B cell (primary cell): Measurements from ENCODE around the gene CCT6B. TPM values are rescaled to one million over a fixed set of nuclear protein-coding genes. Genes with fewer than 3 reads are reported as not detected.
"Not testable (repeated sequence)": the region's sequence is repeated elsewhere in the genome, so short reads cannot be mapped to it uniquely, and the experiment has no call there.

Experiments
- ATAC-seq: fragments of 200-7000 bp; cut with Tn5 transposase; one replicate; pipeline ENCODE4 v1.10.0; 2021; ENCODE audit warnings: low read depth, mild to moderate bottlenecking, moderate number of reproducible peaks, moderate library complexity
- CTCF ChIA-PET: fragments of 350-600 bp; sonication (Branson Sonifier 250); formaldehyde crosslinking; loops from one replicate; lab custom pipeline; 2021; ENCODE audit warnings: antibody characterized with exemption, inconsistent platforms; lab: Charles Lee
- POLR2A ChIA-PET: fragments of 350-600 bp; sonication (Branson Sonifier 250); formaldehyde crosslinking; loops from one replicate; lab custom pipeline; 2021; ENCODE audit warnings: antibody characterized with exemption; lab: Charles Lee
- DNase-seq: peaks from one replicate; pipeline ENCODE4 v3.0.0; 2013
- H2AFZ ChIP-seq: 2 replicates; pipeline ENCODE4 v1.6.1; 2012; ENCODE audit warnings: mild to moderate bottlenecking, low read depth, low read length; ENCODE audit not compliant: insufficient read depth, poor library complexity, severe bottlenecking
- H3K27ac ChIP-seq, 2 donors: 1 replicate in 1 of 2; 2 replicates in 1 of 2; pipeline ENCODE4 v1.5.1; 2012 to 2013; ENCODE audit warnings: low read length in 2 of 2, mild to moderate bottlenecking in 2 of 2, moderate library complexity in 1 of 2
- H3K27me3 ChIP-seq, 4 experiments: fragments of 200-600 bp in 1 of 4; sonication (generic) in 1 of 4; replicated peaks in 1 of 4; 1 replicate in 2 of 4; 2 replicates in 2 of 4; pipeline versions ENCODE4 v1.6.1 to v1.7.0; 2013 to 2016; ENCODE audit warnings: low read length in 3 of 4, mild to moderate bottlenecking in 2 of 4, mixed read lengths in 1 of 4, moderate library complexity in 1 of 4; ENCODE audit not compliant: insufficient read depth in 4 of 4, control insufficient read depth in 3 of 4; ENCODE audit errors: control extremely low read depth in 1 of 4
- H3K36me3 ChIP-seq, 2 experiments: replicated peaks in 1 of 2; 1 replicate in 1 of 2; 2 replicates in 1 of 2; pipeline versions ENCODE4 v1.6.1 to v1.7.1; 2013; ENCODE audit warnings: low read length in 1 of 2; ENCODE audit not compliant: insufficient read depth in 2 of 2, control insufficient read depth in 1 of 2; ENCODE audit errors: control extremely low read depth in 1 of 2, extremely low read depth in 1 of 2
- H3K4me1 ChIP-seq, 2 donors: fragments of 200-600 bp in 1 of 2; sonication (generic) in 1 of 2; 1 replicate in 1 of 2; 2 replicates in 1 of 2; pipeline versions ENCODE4 v1.5.1 to v1.6.1; 2013 to 2017; ENCODE audit warnings: low read length in 2 of 2; ENCODE audit not compliant: control insufficient read depth in 2 of 2, insufficient read depth in 2 of 2
- H3K4me2 ChIP-seq: replicated peaks from 2 replicates; pipeline ENCODE3; 2012; ENCODE audit warnings: mild to moderate bottlenecking, low read depth, low read length; ENCODE audit not compliant: poor library complexity, severe bottlenecking
- H3K4me3 ChIP-seq, 5 experiments: fragments of 200-600 bp in 1 of 5; sonication (generic) in 1 of 5; 1 replicate in 3 of 5; 2 replicates in 2 of 5; pipeline versions ENCODE4 v1.5.1 to v1.7.0; 2011 to 2016; ENCODE audit warnings: low read length in 4 of 5, mild to moderate bottlenecking in 4 of 5, low read depth in 2 of 5, control low read depth in 1 of 5, moderate library complexity in 1 of 5; ENCODE audit not compliant: insufficient read depth in 1 of 5; ENCODE audit errors: control extremely low read depth in 1 of 5, extremely low read depth in 1 of 5
- H3K79me2 ChIP-seq: fragments of 200-600 bp; sonication (generic); one replicate; pipeline ENCODE4 v1.6.0; 2016; ENCODE audit warnings: low read length; ENCODE audit not compliant: control insufficient read depth, insufficient read depth
- H3K9ac ChIP-seq: fragments of 200-600 bp; sonication (generic); 2 replicates; pipeline ENCODE4 v1.6.1; 2017; ENCODE audit warnings: mild to moderate bottlenecking, low read length, moderate library complexity
- H3K9me3 ChIP-seq, 3 donors: one replicate each; pipeline versions ENCODE4 v1.6.1 to v1.7.1; 2013; ENCODE audit warnings: low read length in 2 of 3; ENCODE audit not compliant: control insufficient read depth in 2 of 3, insufficient read depth in 1 of 3; ENCODE audit errors: control extremely low read depth in 1 of 3
- H4K20me1 ChIP-seq: 2 replicates; pipeline ENCODE4 v1.6.0; 2012; ENCODE audit warnings: mild to moderate bottlenecking, low read length; ENCODE audit not compliant: insufficient read depth, control insufficient read depth, poor library complexity, severe bottlenecking
- H3K27ac Mint-ChIP-seq: one replicate; pipeline ENCODE4 v1.8.0; 2021; ENCODE audit warnings: mixed read lengths
- H3K27me3 Mint-ChIP-seq: one replicate; pipeline ENCODE4 v1.8.0; 2021; ENCODE audit warnings: mixed read lengths
- H3K4me1 Mint-ChIP-seq: one replicate; pipeline ENCODE4 v1.8.0; 2021; ENCODE audit warnings: mixed read lengths
- H3K4me3 Mint-ChIP-seq: one replicate; pipeline ENCODE4 v1.8.0; 2021; ENCODE audit warnings: mixed read lengths
- H3K9me3 Mint-ChIP-seq: one replicate; pipeline ENCODE4 v1.8.0; 2022; ENCODE audit warnings: mixed read lengths; ENCODE audit not compliant: insufficient read depth
- EZH2 ChIP-seq: IDR thresholded peaks from 2 replicates; pipeline ENCODE4 v1.6.1; 2012; ENCODE audit warnings: borderline replicate concordance, low read depth, mild to moderate bottlenecking, moderate library complexity, low read length; ENCODE audit not compliant: insufficient read depth, poor library complexity, severe bottlenecking
- WGBS: methylation state at CpG from one replicate; pipeline ENCODE4 v1.1.5; 2013; ENCODE audit warnings: missing lambda C conversion rate; ENCODE audit not compliant: insufficient coverage; 5-methylcytosine and 5-hydroxymethylcytosine counted together
- intact Hi-C: fragments of 100-400 bp; cut with micrococcal nuclease; formaldehyde crosslinking; loops from one replicate; pipeline ENCODE4 v1.10.0; 2022
- polyA plus RNA-seq: library from polyadenylated mRNA; depleted of rRNA; stranded (reverse); fragments of >200 nt; gene quantifications from 2 replicates; pipeline ENCODE4 v1.2.3, GENCODE V29; 2012
- total RNA-seq, 2 donors: library from RNA; stranded (reverse); fragments of 120-200 nt in 1 of 2; gene quantifications; 1 replicate in 1 of 2; 2 replicates in 1 of 2; pipeline versions ENCODE4 v1.2.3 to v1.2.4, GENCODE V29; 2013 to 2022
- TF ChIP-seq, protein P1 (sequence below): fragments of 200-600 bp; IDR thresholded peaks from one replicate; pipeline ENCODE4 v1.8.0; 2022; ENCODE audit warnings: antibody characterized with exemption, mild to moderate bottlenecking

The CCT6B gene
- total and polyA plus RNA-seq, 2 donors (not counting 1 experiment from before 2014, with no cell fraction given) = 0.82 to 2.6 TPM

- H3K27me3 ChIP-seq = no peaks in the 10 kb centered on the region
- no peaks in the 10 kb centered on the region for H4K20me1 ChIP-seq
- no peak overlapping the region for H3K4me3 ChIP-seq
- no peaks in the 10 kb centered on the region for H3K9me3 ChIP-seq
- intact Hi-C loops = no loop called here
- H3K9ac ChIP-seq = no peak overlapping the region
- Mint-ChIP-seq H3K4me3 (no peak overlapping the region), H3K27me3 (no peaks in the 10 kb centered on the region), H3K9me3 (no peaks in the 10 kb centered on the region), H3K4me1 (peaks cover 3% of the 10 kb centered on the region), H3K27ac (no peak overlapping the region)
- WGBS = 96% methylated on average over 13 of the region's 15 CpGs
- ATAC-seq (no peak), DNase-seq (no peak)
- POLR2A ChIA-PET = no interaction called here
- TF ChIP-seq, protein P1, sequence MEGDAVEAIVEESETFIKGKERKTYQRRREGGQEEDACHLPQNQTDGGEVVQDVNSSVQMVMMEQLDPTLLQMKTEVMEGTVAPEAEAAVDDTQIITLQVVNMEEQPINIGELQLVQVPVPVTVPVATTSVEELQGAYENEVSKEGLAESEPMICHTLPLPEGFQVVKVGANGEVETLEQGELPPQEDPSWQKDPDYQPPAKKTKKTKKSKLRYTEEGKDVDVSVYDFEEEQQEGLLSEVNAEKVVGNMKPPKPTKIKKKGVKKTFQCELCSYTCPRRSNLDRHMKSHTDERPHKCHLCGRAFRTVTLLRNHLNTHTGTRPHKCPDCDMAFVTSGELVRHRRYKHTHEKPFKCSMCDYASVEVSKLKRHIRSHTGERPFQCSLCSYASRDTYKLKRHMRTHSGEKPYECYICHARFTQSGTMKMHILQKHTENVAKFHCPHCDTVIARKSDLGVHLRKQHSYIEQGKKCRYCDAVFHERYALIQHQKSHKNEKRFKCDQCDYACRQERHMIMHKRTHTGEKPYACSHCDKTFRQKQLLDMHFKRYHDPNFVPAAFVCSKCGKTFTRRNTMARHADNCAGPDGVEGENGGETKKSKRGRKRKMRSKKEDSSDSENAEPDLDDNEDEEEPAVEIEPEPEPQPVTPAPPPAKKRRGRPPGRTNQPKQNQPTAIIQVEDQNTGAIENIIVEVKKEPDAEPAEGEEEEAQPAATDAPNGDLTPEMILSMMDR = no peak
- TF ChIP-seq EZH2 = no peak
- no peak overlapping the region for H2AFZ ChIP-seq
- H3K27ac ChIP-seq = no peak overlapping the region
- H3K4me2 ChIP-seq = no peak overlapping the region
- H3K36me3 ChIP-seq = peaks cover 0 to 21% of the 10 kb centered on the region in 2 experiments
- CTCF ChIA-PET = interaction anchor here (5.2 to 6.9 kb wide), 2 partner anchors 88 to 118 kb away, joined by 54 to 70 read pairs; partner anchors contain the start of genes FNDC8 and RAD51D
- no peaks in the 10 kb centered on the region for H3K4me1 ChIP-seq
- H3K79me2 ChIP-seq = no peaks in the 10 kb centered on the region
Measured at GRCh38 chr17:35002876-35003551, 41.8 kb upstream of the CCT6B start.

GRCh38 chr17:35001549-35001948 is 40.3 kb upstream of the CCT6B start:
- Mint-ChIP-seq H3K9me3 (no peaks in the 10 kb centered on the region), H3K27me3 (no peaks in the 10 kb centered on the region), H3K4me3 (no peak overlapping the region), H3K27ac (no peak overlapping the region), H3K4me1 (peaks cover 3% of the 10 kb centered on the region)
- Histone ChIP-seq H3K4me3 (no peak overlapping the region), H3K9ac (no peak overlapping the region), H3K27ac (no peak overlapping the region), H3K36me3 (peaks cover 0 to 21% of the 10 kb centered on the region in 2 experiments), H3K79me2 (no peaks in the 10 kb centered on the region), H3K9me3 (no peaks in the 10 kb centered on the region), H3K27me3 (no peaks in the 10 kb centered on the region), H3K4me1 (no peaks in the 10 kb centered on the region), H4K20me1 (no peaks in the 10 kb centered on the region), H2AFZ (no peak overlapping the region), H3K4me2 (no peak overlapping the region)
- ATAC-seq = no peak
- POLR2A ChIA-PET = no interaction called here
- WGBS = 100% methylated on average over 1 of the region's 2 CpGs
- intact Hi-C loops = no loop called here
- DNase-seq = no peak
- TF ChIP-seq, protein P1 = no peak
- TF ChIP-seq EZH2 = no peak
- CTCF ChIA-PET = interaction anchor here (0.9 to 6.9 kb wide), 4 partner anchors 64 to 119 kb away, joined by 3 to 70 read pairs (median 29); partner anchors contain the start of genes FNDC8 and RAD51D

DNA sequence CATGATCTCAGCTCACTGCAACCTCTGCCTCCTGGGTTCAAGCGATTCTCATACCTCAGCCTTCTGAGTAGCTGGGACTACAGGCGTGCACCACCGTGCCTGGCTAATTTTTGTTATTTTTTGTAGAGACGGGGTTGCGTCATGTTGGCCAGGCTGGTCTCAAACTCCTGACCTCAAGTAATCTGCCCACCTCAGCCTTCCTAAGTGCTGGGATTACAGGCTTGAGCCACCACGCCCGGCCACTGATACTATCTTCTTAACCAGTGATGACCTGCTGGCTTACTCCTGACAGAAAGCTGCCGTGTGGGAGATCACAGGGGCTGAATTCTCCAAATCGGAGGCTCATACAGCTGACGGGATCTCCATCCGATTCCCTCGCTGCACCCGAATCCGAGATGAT is 39.7 kb upstream of the CCT6B start:
- H2AFZ ChIP-seq, H3K4me3 ChIP-seq, H3K27me3 ChIP-seq, H3K4me1 ChIP-seq, H3K9me3 ChIP-seq, H3K79me2 ChIP-seq, DNase-seq, ATAC-seq, H4K20me1 ChIP-seq, H3K27ac Mint-ChIP-seq, H3K4me3 Mint-ChIP-seq, H3K9ac ChIP-seq, H3K4me1 Mint-ChIP-seq, H3K27me3 Mint-ChIP-seq, POLR2A ChIA-PET, intact Hi-C loops, H3K27ac ChIP-seq, H3K9me3 Mint-ChIP-seq, H3K4me2 ChIP-seq: not testable (repeated sequence)
- CTCF ChIA-PET = interaction anchor here (1.0 to 6.9 kb wide), 5 partner anchors 63 to 120 kb away, joined by 3 to 70 read pairs (median 25); partner anchors contain the start of genes FNDC8, RAD51D and RFFL
- H3K36me3 ChIP-seq = peaks cover 0 to 21% of the 10 kb centered on the region in 2 experiments
- WGBS = 98% methylated on average over 12 of the region's 14 CpGs
